Occipital lobe (tissue), 2 donors: ENCODE measurements around the gene UMPS. TPM values are rescaled to one million over a fixed set of nuclear protein-coding genes. Genes with fewer than 3 reads are reported as not detected.
"Not testable (repeated sequence)": the region's sequence is repeated elsewhere in the genome, so short reads cannot be mapped to it uniquely, and the experiment has no call there.

Experiments
- DNase-seq: peaks from one replicate; lab custom pipeline; 2025; lab: John Stamatoyannopoulos, UW
- total RNA-seq: library from RNA; depleted of rRNA; stranded (reverse); fragments of >200 nt; gene quantifications from one replicate; pipeline ENCODE4 v1.2.3, GENCODE V29; 2014

Gene UMPS
- total RNA-seq, 1 donor from 2014 or later: 59.9 TPM

DNA sequence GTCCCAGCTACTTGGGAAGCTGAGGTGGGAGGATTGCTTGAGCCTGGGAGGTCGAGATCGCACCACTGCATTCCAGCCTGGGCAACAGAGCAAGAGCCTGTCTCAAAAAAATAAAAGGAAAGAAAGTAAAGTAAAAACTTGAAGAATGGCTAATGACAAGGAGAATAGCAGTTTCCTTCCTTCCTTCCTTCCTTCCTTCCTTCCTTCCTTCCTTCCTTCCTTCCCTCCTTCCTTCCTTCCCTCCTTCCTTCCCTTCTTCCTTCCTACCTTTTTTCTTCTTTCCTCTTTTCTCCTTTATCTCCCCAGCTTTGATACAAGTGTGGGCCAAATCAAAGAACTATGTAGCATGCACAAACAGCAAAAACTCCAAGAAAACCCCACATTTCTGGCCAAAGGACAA is 23.0 kb upstream of the UMPS start:
- not testable (repeated sequence) for DNase-seq

DNA sequence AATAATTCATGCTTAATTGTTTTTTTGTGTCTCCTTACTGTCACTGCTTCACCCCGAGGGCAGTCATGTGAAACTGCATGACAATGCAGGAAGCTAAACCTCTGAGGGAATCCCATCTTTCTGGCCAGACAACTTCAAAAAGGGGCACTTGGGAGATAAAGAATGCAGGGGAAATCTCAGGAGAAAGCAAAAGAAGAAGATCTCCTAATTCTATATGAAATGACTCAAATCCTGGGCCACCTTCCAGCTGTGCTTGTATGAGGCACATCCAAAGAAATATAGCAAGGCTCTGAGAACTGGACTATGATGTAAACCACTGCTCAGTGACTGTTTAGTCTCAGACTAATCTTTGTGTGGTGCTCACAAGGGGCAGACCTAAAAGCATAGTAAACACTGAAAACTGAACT is 22.6 kb upstream of the UMPS start:
- no peak for DNase-seq

DNA sequence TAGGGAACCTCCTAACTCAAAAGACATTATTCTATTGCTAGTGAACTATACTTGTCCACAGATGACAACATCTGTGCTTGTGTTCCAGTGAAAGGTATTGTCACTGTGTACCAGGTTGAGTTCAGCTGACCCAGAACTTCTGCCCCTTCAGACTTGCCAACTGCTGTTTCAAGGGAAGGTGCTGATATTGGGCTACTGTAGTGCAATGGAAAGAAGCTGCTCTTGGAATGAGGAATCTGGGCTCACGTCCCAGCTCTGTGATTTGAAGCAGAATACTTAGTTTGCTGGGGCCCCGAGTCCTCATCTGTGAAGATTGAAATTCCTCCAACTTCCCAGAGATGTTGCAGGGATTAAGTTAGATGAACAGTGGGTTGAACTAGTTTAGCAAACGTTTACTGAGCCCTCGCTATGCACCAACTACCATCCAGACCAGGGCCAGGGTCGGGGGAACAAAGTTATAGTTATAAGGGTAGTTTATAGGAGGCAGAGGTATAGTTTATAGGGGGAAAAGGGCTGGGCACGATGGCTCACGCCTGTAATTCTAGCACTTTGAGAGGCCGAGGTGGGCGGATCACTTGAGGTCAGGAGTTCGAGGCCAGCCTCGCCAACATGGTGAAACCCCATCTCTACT is 15.9 kb upstream of the UMPS start:
- no peak for DNase-seq

DNA sequence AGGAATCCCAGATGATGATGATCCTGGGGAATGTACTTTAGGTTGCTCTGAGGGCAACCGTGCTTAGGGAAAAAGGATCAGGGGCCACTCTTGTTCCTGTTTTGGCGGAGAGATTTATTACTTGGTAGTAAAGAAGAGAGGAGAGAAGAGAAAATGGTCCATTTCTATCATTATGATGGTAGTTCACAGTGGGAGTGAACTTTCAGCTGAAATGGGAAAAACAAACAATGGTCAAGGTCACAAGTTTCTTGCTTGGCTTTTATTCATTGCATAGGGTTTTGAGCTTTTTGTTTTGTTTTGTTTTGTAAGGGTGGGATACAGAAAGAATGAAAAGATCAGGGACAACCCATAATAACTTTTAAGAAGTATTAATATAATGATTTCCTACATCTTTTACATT is 7.7 kb upstream of the UMPS start:
- no peak for DNase-seq

DNA sequence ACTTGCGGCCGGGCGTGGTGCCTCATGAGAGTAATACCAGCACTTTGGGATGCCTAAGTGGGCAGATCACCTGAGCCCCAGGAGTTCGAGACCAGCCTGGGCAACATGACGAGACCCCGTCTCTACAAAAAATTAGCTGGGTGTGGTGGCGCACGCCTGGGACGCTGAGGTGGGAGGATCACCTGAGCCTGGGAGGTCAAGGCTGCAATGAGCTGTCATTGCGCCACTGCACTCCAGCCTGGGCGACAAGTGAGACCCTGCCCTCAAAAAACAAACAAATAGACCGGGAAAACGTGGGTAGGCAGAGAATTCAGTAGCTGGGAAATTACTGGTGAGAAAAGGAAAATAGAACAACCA is 667 bp downstream of the UMPS start:
- no peak for DNase-seq

DNA sequence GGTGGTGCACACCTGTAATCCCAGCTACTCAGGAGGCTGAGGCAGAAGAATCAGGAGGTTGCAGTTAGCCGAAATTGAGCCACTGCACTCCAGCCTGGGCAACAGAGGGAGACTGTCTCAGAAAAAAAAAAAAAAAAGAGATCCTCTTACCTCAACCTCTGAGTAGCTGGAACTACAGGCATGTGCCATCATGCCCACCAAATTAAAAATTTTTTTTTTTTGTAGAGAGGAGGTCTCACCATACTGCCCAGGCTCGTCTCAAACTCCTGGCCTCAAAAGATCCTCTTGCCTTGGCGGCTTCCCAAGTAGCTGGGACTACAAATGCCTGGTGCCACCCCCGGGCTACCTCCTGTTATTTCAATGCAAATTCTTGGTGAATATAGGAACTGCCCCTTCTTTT is 1.5 kb downstream of the UMPS start:
- DNase-seq: no peak

DNA sequence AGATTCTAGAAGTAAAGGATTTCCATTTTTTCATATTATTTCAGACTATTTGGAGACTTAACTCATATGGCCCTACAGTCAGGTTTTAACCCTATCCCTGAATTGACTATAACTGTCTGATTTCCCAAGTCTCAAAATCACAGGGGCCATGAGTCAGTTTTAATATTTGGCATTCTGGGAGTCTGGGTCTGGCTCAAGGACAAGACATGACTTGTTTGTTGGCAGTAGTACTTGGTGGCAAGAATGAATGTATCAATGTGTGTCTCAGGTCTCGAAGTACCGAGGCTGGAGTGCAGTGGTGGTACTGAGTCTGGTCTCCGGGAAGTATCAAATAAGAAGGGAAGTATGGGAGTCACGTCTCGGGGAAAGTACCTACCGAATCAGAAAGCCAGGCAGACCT is 10.8 kb downstream of the UMPS start:
- no peak for DNase-seq

DNA sequence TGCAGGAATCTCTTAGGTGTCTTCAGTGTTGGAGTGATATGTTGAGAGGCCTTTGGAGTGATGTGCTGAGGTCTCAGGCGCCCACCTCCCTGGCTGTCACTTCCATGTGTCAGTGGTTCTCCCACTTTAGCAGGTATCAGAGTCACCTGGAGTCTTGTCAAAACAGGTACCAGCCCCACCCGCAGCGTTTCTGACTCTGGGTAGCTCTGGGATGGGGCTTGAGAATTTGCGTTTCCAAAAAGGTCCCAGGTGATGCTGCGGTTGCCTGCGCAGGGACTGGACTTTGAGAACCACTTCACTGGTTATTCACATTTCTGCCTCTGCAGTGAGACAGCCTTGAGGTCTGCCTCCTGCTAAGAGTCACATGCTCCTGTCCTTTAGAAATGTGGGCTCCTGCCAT is 15.5 kb downstream of the UMPS start:
- DNase-seq: no peak

DNA sequence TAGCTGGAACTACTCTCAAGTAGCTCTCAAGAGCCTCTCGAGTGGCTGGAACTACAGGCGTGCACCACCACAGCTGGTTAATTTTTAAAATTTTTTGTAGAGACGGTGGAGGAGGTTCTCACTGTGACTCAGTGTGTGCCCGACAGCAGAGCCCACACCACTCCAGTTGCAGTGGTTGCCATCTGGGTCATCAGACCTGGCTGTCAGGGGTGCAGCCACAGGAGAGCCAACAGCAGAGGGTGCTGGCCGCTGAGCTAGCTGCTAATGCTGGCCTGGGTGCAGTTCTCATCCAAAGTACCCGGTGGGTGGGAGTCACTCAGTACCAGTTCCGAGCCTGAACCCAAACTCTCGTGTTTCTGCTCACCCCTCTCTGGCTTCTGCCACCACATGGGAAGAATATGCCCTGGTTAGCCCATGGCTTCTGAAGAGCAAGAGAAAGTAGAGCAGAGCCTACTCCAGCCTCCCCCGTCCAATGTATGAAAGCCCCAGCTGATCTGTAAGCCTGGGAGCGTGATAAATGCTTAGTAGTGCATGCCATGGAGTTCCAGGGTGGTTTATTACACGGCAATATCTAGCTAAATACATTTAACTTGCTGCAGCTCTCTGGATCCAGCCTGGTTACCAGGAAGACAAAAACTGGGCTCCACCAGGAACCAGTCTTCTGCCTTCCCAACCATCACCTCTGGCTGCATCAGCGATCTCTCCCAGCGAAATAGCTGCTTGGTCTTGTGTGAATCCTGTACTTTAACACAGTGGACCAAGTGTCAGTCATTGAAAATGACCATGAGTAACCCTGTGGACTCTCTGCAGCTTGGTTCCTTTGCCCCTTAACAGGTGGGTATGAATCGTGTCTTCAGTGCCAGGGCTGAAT is 17.1 kb downstream of the UMPS start:
- DNase-seq: no peak

DNA sequence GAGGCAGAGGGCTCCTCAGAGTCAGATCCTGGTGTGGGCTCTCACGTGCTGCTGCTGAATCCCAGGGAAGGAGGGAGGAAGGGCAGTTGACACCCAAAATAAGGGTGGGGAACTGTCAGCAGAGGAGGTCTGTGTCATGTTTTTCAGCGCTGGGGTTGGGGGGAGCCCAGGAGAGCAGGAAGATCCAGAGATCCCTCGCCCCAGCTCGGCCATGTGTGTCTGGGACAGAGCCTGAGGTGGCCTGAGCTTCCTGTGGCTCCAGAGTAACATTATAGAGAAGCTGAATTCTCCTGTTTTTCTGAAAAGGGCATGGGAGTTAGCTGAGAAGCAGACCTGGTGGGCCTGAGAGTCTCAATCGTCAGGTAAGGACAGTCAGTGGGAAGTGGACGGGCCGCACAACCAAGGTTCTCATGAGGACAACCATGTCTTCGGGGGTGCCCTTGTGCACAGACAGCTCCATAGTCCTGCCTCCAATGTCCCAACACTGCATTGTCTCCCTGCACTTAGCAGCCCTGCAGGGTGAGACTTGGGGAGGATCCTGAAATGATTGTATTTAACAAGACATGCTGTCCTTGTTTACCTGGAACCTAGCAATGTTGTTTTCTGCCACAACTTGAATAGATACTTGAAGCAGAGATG is 18.4 kb downstream of the UMPS start:
- no peak for DNase-seq

DNA sequence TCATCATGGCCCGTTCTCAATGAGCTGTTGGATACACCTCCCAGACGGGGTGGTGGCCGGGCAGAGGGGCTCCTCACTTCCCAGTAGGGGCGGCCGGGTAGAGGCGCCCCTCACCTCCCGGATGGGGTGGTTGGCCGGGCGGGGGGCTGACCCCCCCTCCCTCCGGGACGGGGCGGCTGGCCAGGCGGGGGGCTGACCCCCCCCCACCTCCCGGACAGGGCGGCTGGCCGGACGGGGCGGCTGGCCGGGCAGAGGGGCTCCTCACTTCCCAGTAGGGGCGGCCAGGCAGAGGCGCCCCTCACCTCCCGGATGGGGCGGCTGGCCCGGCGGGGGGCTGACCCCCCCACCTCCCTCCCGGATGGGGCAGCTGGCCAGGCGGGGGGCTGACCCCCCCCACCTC is 19.6 kb downstream of the UMPS start:
- DNase-seq: not testable (repeated sequence)

DNA sequence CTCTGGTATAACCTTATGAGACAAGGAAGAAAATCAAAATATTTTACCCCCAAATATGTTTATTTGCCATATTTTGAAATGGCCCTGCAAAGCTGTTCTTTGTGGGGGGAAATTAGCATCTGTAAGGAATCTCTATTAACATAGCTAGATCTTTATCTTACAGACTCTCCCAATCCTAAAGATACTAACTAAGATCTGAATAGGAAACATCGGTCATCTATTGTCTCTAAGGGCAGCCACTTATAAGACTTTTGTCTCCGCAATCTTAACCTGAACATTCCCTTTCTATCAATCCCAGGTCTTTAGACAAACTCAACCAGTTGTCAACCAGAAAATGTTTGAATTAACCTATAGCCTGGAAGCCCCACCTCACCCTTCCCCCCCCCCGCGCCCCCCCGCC is 21.2 kb downstream of the UMPS start:
- DNase-seq: no peak

DNA sequence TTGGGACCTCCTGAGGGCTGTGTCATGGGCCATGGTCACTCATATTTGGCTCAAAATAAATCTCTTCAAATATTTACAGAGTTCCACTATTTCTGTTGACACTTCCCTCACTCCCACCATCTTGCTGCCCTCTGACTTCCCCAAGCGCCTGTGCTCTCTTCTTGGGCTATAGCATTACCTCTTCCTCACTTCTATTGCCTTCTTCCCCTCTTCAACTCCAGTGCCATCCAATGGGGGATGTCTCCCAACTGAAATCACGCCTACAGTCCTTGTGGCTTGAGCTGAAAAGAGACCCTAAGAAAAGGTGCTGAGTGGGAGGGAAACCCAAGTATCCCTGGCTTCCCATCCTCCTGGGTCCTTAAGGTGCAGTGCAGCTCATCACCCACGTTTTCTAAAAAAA is 21.8 kb downstream of the UMPS start:
- no peak for DNase-seq

DNA sequence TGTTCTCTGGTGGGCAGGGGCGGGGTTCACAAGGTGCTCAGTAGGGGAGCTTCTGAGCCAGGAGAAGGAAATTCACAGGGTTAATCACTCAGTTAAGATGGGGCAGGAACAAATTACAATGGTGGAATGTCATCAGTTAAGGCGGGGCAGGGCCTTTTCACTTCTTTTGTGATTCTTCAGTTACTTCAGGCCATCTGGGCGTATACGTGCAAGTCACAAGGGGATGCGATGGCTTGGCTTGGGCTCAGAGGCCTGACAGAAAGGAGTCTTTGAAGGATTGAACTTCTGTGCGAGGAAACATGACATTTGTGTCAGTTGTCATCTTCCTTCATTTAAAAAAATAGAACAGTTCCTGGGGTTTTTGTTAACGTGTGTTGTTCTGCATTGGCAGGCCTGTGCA is 27.7 kb downstream of the UMPS start:
- not testable (repeated sequence) for DNase-seq

DNA sequence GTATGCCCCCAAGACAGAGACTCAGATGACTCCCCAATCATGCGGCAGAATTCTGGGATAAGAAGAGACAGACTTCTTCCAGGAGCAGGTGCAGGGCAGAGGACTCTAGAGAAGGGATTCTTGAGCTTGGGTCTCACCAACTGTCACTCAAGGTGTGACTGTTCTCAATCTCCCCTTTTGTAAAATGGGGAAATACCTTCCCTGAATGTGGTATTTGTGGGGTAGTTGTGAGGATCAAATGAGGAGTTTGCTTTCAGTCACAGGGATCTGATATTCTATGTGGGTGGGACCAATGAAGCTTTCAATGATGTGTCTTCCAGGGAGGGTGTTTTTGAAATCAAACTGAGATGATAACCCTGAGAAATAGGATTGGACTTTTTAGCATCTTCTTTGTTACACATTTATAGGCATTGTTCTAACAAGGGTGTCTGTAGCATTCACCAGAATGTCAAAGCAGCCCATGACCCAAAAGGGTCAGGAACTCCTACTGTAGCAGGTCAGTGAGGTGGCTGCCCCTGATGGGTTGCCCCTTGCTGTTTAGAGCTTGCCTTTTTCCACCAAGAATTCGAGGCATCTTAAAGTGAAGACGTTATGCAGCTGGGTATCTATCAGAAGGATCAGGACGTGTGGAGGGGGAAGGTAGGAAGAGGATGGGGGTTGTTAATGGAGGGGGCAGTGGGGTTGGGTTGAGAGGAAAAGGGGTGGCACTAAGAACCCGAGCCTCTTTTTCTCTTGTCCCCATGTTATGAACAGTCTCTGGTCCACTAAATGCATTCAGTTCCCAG is 28.8 kb downstream of the UMPS start:
- no peak for DNase-seq

DNA sequence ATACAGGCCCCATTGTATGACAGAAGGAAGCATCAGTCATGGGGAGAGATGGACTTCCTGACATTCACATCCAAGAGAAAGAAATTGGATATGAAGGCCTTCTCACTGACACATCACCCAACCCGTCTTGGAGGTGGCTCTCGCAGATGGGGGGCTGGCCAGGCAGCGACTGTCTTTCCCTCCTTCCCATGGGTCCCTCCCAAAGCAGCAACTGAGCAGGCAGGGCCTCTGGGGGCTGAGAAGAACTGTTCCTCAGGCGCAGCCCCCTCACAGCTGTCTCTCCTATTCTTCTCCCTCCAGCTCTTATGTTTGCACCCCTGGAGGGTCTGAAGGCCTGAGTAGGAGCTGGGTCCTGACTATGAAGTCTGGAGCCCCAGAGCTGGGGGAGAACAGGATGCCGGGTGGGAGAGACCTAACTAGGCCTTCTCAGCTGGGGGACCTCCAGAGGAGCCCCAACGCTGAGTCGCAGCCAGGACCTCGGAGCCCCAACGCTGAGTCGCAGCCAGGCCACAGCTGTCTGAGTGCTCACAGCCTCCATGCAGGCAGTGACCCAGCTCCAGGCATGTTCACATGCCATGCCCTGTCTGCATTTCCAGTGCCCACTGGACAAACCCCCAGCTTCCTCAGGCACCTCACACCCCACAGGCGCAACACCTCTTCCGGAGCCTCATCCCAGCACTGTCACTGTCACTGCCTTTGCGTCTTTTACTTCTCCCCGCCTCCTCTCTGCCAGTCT is 29.6 kb downstream of the UMPS start:
- no peak for DNase-seq

DNA sequence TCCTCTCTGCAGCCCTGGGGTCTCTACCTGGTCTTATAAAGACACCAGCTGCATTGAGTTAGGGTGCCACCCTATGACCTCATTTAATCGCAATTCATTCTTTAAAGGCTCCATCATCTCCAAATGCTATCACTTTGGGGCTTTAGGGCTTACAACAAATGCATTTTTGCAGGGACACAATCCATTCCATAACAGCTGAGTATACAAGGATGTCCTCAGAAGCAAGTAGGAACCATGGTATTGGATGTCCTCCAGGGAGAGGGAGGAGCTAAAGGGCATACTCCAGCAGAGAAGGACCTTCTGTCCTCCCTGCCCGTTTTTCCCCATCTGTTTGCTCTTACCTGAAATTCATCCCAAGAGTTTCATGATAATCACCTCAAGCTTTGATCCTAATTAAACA is 30.3 kb downstream of the UMPS start:
- no peak for DNase-seq

DNA sequence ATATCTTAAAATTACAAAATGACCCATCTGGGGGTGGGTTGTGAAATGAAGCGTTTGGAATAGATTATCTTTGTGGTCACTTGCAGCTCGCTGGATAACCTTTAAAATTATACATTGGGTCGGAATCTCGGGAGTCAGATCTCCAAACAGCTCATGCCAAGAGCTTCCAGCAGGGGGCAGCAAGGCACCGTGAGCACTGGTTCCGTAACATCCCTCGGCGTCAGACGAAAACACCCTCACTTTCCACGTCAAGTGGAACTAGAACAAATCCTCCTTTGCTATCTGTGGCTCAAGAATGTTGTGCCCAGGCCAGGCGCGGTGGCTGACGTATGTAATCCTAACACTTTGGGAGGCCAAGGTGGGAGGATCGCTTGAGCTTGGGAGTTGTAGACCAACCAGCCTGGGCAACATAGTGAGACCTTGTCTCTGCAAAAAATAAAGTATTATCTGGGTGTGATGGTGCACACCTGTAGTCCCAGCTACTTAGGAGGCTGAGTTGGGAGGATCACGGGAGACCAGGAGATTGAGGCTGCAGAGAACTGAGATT is 31.1 kb downstream of the UMPS start:
- peak; percentile 54 for DNase-seq

DNA sequence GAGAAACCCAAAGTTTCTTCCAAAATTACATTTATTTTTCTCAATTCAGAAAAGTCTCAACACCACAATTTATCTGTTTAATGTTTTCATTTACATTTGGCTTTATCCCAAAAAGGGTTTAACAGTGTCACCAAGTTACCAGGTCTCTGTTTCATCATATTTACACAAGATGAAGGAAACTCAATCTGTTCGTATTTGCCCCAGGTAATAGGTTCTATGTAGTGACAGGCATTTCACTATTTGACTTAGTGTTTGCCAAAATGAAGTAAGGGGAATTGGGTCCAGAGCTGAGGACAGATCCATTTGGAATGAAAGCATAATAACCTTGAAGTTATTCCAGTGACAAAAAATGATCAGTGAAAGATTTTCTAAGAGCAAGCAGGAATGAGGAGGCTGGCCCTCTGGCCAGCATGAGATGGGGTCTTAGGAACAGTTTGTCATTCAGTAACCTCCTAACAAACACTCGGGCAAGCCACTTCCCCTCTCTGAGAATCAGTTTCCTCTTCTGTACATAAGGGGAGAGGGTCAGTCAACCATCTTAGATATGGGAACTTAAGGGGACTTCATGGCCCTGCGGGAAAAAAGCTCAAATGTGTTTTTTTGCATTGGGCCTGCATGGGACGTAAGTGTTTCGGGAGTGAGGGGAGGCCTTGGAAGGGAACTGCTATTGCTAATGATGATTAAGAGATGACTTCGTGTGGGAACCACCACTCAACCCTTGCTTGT is 31.8 kb downstream of the UMPS start:
- no peak for DNase-seq

DNA sequence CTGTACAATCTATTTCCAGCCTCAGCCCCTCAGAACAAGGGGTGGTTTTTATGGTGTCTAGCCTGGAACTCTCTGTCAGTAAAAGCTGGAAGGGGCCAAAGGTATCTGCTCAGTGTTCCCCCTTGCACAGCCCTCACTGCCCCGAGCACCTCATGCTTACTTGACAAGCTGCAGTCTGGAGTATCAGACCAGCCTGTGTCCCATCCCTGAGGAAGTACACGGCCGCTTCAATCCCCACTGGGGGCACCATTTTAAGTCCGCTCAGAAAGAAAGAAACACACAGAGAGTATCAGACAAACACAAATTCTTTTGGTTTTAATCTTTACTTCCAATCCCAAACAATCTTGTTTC is 32.4 kb downstream of the UMPS start:
- no peak for DNase-seq
